GM18526 (cell line): ENCODE measurements around the gene BCAS3.

Experiments
- POLR2A ChIP-seq: IDR thresholded peaks from 3 replicates; pipeline ENCODE4 v1.6.1; 2011; ENCODE audit not compliant: insufficient read length; ENCODE audit errors: extremely low read depth

Gene BCAS3

DNA sequence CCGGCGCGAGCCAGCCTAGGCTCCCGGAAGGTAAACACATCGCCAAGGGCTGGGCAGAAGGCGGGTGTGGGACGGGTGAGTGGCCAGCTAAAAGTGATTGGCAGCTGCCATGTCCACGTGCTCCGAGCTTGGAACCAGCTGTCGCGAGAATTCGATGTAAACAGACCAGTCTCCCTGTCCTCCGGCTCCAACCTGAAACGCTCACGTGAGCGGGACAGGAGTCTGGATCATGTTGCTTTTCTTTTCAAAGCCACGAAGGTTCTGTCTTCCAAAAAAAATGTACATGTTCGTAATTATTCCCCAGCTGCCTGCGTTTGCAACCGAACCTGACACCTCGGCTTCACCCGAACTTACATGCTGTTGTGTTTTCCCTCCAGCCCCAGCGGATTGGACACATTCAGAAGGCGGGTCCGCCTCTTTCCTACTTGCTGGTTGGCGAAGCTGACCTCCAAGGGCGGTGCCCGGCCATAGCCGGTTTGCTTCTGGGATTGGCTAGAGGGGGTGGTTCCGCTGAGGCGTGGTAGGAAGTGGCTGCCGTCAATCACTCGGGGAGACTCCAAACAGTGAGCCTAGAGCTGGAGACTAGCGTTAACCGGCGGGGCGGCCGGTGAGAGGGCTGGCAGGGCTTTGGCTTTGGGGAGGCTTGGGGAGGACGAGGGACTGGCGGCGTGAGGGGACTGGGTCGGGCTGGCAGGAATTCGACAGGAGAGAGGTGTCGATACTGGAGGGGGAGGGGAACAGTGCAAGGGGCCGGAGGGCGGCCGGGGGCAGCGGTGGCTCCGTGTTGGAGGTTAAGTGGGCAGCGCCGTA lies at the start of gene BCAS3:
Gene BCAS3 (plus strand): TSS at position 544 of the 810 bp plus-strand sequence.
- TF ChIP-seq POLR2A = peak; percentile 85

DNA sequence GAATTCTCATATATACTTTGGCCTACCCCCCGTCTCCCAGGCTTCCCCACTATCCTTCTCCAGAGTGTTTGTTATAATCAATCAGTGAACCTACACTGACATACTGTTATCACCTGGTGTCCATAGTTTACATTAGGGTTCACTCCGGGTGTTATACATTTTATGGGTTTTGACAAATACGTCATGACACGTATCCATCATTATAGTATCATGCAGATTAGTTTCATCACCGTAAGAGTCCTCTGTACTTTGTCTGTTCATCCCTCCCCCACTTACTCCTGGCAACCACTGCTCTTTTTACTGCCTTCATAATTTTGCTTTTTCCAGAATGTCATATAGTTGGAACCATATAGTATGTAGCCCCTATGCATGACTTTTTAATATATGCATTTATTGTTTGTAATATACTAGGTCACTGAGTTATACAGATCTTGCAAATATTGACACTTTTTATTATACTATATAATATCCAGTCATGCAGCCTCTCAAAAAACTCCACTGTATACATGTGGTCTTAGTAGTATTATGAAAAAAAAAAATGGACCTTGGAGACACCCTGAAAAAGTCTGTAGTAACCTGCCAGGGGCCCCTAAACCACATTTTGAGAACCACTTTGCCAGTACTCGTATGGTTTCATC lies 49.3 kb upstream of the BCAS3 start:
- TF ChIP-seq POLR2A = no peak

DNA sequence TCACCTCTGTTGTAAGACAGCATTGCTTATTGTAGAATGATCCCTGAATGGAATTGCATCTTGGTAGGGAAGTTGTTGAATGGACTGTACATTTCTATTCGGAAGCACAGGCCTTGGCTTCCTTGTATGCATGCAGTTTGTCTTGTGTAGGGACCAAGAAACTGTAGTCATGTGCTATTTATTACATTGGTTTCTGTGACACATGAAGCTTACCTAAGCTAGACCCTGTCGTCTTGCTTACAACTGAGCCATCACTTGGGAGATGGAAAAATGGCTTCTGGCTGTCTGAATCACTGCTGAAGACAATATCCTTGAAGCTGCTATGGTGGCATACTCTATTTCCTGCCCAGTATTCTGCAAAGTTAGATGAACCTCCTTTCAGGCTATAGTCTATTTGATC lies 48.5 kb upstream of the BCAS3 start:
- TF ChIP-seq POLR2A = no peak

DNA sequence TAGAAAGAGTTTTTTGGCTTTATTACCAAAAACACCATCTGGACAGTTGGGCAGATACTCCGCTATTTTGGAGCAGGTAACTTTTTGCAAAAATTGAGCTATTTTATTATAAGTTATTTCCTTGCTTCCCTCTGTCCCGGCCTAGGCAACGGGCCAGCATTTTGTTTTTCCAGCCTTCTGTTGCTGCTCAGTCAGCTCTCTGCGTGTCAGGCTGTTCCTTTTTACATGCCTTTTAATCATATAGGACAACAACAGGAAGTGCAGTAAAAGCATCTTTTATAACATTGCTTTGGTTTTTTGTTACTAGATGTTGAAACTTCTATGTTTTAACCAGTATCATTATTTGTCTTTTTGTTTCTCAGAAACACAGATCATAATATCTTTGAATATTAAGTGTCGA lies 47.3 kb upstream of the BCAS3 start:
- no peak for TF ChIP-seq POLR2A

- TF ChIP-seq POLR2A = no peak
Measured at GRCh38 chr17:60631119-60631518, 46.5 kb upstream of the BCAS3 start.

DNA sequence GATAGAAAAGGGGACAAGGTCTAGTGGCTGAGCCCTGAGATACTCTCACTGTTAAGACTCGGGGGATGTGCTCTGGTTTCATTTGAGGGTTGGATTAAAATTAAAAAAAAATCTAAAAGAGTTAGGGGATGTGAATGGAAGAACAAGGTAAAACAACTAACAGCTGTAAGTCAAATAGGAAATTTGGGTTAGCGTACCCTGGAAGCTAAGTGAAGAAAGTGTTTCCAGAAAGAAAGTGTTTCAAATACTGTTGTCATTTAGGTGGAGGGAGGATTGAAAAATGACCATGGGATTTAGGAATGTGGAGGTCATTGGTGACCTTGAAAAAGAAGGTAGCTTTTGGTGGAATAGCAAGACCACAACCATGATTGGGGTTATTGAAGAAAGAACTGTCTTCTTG lies 40.0 kb upstream of the BCAS3 start:
- no peak for TF ChIP-seq POLR2A

DNA sequence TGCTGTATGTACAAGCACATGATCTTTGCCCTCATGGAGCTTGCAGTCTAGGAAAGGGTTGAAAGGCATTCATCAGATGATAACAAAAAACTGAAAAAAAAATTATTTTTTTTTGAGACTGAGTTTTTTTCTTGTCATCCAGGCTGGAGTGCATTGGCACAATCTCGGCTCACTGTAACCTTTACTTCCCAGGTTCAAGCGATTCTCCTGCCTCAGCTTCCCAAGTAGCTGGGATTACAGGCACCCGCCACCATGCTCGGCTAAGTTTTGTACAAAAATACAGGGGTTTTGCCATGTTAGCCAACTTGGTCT lies 38.7 kb upstream of the BCAS3 start:
- TF ChIP-seq POLR2A = no peak

- TF ChIP-seq POLR2A = no peak
Measured at GRCh38 chr17:60640503-60640902, 37.1 kb upstream of the BCAS3 start.

DNA sequence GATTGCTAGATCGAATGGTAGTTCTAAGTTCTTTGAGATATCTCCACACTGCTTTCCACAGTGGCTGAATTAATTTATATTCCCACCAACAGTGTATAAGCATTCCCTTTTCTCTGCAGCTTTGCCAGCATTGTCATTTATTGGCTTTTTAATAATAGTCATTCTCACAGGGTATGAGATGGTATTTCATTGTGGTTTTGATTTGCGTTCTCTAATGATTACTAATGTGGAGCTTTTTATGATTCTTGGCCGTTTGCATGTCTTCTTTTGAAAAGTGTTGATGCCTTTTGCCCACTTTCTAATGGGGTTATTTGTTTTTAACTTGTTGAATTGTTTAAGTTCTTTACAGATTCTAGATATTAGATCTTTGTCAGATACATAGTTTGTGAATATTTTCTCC lies 36.5 kb upstream of the BCAS3 start:
- TF ChIP-seq POLR2A = no peak

GRCh38 chr17:60641810-60642220 lies 35.8 kb upstream of the BCAS3 start:
- TF ChIP-seq POLR2A = no peak

- TF ChIP-seq POLR2A = no peak
Measured at GRCh38 chr17:60645918-60646523, 31.6 kb upstream of the BCAS3 start.

DNA sequence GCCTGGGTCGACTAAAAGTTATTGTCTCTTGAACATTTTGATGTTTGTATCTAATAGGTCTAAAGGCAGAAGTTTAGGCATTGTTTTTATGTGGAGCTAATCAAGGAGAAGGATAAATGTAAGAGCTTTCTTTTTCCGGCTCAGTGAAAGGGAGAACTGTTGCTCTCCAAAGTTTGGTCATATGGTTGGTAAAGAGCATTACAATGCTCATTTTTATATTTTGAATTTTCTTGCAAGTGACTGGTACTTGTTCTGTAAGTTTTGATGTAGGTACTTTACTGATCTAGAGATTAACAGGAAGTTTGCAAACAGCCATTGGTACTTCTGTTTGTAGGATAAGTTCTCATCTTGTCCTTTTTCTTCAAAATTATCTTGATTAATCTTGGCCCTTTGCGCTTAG lies 30.9 kb upstream of the BCAS3 start:
- TF ChIP-seq POLR2A = no peak

- TF ChIP-seq POLR2A = no peak
Measured at GRCh38 chr17:60647705-60648104, 29.9 kb upstream of the BCAS3 start.

- no peak for TF ChIP-seq POLR2A
Measured at GRCh38 chr17:60652454-60653247, 25.0 kb upstream of the BCAS3 start.

GRCh38 chr17:60653569-60653968 lies 24.1 kb upstream of the BCAS3 start:
- no peak for TF ChIP-seq POLR2A

DNA sequence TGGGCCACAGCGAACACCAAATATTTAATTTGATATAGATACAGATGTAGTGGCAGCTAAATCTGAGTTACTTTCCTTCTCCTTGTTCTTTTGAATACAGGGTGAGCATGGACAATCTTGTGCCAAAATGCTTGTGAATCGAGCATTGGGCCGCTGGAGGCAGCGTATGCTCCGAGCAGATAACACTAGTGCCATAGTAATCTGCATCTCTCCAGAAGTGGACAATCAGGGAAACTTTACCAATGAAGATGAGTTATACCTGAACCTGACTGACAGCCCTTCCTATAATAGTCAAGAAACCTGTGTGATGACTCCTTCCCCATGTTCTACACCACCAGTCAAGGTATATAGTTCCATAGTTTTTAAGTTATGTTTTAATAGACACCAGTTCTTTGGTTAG lies 21.2 kb upstream of the BCAS3 start:
- no peak for TF ChIP-seq POLR2A
